T-helper 1 cell (primary cell): ENCODE data around the gene L3MBTL4.
A peak's percentile ranks its signal among the peaks of the same experiment; 100 is the strongest.

Source experiments
- DNase-seq, 5 donors: peaks; one replicate each; pipeline ENCODE4 v3.0.0-alpha.2; 2012 to 2020

L3MBTL4 gene

GRCh38 chr18:6021306-6022073 lies 393.2 kb downstream of the L3MBTL4 start:
- no peak for DNase-seq

GRCh38 chr18:6018671-6019070 lies 396.0 kb downstream of the L3MBTL4 start:
- no peak for DNase-seq

- DNase-seq = no peak
Observed at GRCh38 chr18:6017171-6017570, 397.5 kb downstream of the L3MBTL4 start.

GRCh38 chr18:6015364-6015763 lies 399.3 kb downstream of the L3MBTL4 start:
- DNase-seq = no peak

- no peak for DNase-seq
Observed at GRCh38 chr18:6013171-6013810, 401.4 kb downstream of the L3MBTL4 start.

- no peak for DNase-seq
Observed at GRCh38 chr18:6010921-6011320, 403.8 kb downstream of the L3MBTL4 start.

GRCh38 chr18:6010284-6010683 lies 404.4 kb downstream of the L3MBTL4 start:
- no peak for DNase-seq

- no peak for DNase-seq
Observed at GRCh38 chr18:6009756-6010155, 405.0 kb downstream of the L3MBTL4 start.

- peak in 1 of 5 donors; percentile 72 for DNase-seq
Observed at GRCh38 chr18:6004683-6005082, 410.0 kb downstream of the L3MBTL4 start.

GRCh38 chr18:6004119-6004518 lies 410.6 kb downstream of the L3MBTL4 start:
- peak in 1 of 5 donors; percentile 63 for DNase-seq

- no peak for DNase-seq
Observed at GRCh38 chr18:6001867-6002266, 412.8 kb downstream of the L3MBTL4 start.

- no peak for DNase-seq
Observed at GRCh38 chr18:5998907-5999306, 415.8 kb downstream of the L3MBTL4 start.

- DNase-seq = no peak
Observed at GRCh38 chr18:5998166-5998881, 416.4 kb downstream of the L3MBTL4 start.

- no peak for DNase-seq
Observed at GRCh38 chr18:5997361-5997760, 417.4 kb downstream of the L3MBTL4 start.

- DNase-seq = no peak
Observed at GRCh38 chr18:5995626-5996025, 419.1 kb downstream of the L3MBTL4 start.

GRCh38 chr18:5993938-5994337 lies 420.8 kb downstream of the L3MBTL4 start:
- DNase-seq = no peak

GRCh38 chr18:5992381-5992780 lies 422.3 kb downstream of the L3MBTL4 start:
- no peak for DNase-seq

GRCh38 chr18:5987249-5987648 lies 427.5 kb downstream of the L3MBTL4 start:
- no peak for DNase-seq

GRCh38 chr18:5986257-5986931 lies 428.3 kb downstream of the L3MBTL4 start:
- DNase-seq = no peak

- DNase-seq = no peak
Observed at GRCh38 chr18:5984245-5984644, 430.5 kb downstream of the L3MBTL4 start.

- no peak for DNase-seq
Observed at GRCh38 chr18:5983488-5983887, 431.2 kb downstream of the L3MBTL4 start.

GRCh38 chr18:5982332-5982731 lies 432.4 kb downstream of the L3MBTL4 start:
- DNase-seq = no peak

- no peak for DNase-seq
Observed at GRCh38 chr18:5980721-5981120, 434.0 kb downstream of the L3MBTL4 start.
